ENCODE results near the gene SORBS2. TPM values are rescaled to one million over a fixed set of nuclear protein-coding genes. Genes with fewer than 3 reads are reported as not detected.

Gene SORBS2
- polyA plus RNA-seq, 1 donor from 2014 or later, result 46.0 TPM

DNA sequence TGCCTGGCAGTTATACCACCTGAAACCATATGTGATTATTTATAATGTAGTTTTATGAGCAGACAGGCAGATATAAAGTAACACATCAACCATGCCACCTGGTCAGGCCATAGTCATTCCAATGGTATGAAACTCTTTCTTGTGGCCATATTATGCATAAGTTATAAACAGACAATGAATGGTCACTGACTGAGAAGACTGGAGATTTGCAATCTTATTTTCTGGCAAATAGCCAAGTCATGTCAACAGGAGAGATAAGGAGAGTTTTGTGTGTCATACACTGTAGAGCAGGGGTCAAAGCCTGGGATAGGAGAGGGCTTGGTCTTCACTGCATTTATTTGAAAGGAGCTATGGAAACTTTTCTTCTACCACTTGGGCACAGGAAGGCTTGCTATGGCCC lies 29.5 kb downstream of the SORBS2 start:
- Histone ChIP-seq H3K27ac (ENCODE audit: low read length) (no peak overlapping the region), H3F3A (ENCODE audit: insufficient read depth, low read length, poor library complexity, severe bottlenecking) (no peaks in the 10 kb centered on the region), H3K79me2 (replicated peaks; ENCODE audit: insufficient read depth, low read length) (no peaks in the 10 kb centered on the region), H2AFZ (ENCODE audit: low read depth, low read length) (no peak overlapping the region), H3K4me2 (ENCODE audit: low read length) (no peak overlapping the region), H3K9ac (ENCODE audit: low read length) (no peak overlapping the region), H3K9me2 (ENCODE audit: insufficient read depth, low read length) (no peaks in the 10 kb centered on the region), H3K9me3 (ENCODE audit: low read length) (no peaks in the 10 kb centered on the region), H3K4me3 (ENCODE audit: low read length) (no peak overlapping the region), H3K36me3 (ENCODE audit: insufficient read depth, low read length) (peaks cover 6% of the 10 kb centered on the region), H3K27me3 (ENCODE audit: insufficient read depth, low read depth, low read length) (no peaks in the 10 kb centered on the region), H4K20me1 (ENCODE audit: insufficient read depth) (no peaks in the 10 kb centered on the region)
- TF ChIP-seq POLR2AphosphoS5 (IDR thresholded peaks at IDR 0.05) (no peak), EZH2 (IDR thresholded peaks at IDR 0.05; ENCODE audit: borderline replicate concordance, insufficient read depth, low read length, poor library complexity, severe bottlenecking) (no peak), RAD21 (conservative IDR thresholded peaks at IDR 0.05) (no peak), MXI1 (conservative IDR thresholded peaks at IDR 0.05; ENCODE audit: poor library complexity, severe bottlenecking) (no peak), SMC3 (conservative IDR thresholded peaks at IDR 0.05; ENCODE audit: poor library complexity) (no peak), TAF1 (IDR thresholded peaks at IDR 0.05; ENCODE audit: low read depth) (no peak), EP300 (conservative IDR thresholded peaks at IDR 0.05; ENCODE audit: poor library complexity, severe bottlenecking) (no peak)
- TF ChIP-seq, protein P1, sequence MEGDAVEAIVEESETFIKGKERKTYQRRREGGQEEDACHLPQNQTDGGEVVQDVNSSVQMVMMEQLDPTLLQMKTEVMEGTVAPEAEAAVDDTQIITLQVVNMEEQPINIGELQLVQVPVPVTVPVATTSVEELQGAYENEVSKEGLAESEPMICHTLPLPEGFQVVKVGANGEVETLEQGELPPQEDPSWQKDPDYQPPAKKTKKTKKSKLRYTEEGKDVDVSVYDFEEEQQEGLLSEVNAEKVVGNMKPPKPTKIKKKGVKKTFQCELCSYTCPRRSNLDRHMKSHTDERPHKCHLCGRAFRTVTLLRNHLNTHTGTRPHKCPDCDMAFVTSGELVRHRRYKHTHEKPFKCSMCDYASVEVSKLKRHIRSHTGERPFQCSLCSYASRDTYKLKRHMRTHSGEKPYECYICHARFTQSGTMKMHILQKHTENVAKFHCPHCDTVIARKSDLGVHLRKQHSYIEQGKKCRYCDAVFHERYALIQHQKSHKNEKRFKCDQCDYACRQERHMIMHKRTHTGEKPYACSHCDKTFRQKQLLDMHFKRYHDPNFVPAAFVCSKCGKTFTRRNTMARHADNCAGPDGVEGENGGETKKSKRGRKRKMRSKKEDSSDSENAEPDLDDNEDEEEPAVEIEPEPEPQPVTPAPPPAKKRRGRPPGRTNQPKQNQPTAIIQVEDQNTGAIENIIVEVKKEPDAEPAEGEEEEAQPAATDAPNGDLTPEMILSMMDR (IDR thresholded peaks at IDR 0.05; ENCODE audit: poor library complexity, severe bottlenecking), result no peak
- TF ChIP-seq, protein P2, sequence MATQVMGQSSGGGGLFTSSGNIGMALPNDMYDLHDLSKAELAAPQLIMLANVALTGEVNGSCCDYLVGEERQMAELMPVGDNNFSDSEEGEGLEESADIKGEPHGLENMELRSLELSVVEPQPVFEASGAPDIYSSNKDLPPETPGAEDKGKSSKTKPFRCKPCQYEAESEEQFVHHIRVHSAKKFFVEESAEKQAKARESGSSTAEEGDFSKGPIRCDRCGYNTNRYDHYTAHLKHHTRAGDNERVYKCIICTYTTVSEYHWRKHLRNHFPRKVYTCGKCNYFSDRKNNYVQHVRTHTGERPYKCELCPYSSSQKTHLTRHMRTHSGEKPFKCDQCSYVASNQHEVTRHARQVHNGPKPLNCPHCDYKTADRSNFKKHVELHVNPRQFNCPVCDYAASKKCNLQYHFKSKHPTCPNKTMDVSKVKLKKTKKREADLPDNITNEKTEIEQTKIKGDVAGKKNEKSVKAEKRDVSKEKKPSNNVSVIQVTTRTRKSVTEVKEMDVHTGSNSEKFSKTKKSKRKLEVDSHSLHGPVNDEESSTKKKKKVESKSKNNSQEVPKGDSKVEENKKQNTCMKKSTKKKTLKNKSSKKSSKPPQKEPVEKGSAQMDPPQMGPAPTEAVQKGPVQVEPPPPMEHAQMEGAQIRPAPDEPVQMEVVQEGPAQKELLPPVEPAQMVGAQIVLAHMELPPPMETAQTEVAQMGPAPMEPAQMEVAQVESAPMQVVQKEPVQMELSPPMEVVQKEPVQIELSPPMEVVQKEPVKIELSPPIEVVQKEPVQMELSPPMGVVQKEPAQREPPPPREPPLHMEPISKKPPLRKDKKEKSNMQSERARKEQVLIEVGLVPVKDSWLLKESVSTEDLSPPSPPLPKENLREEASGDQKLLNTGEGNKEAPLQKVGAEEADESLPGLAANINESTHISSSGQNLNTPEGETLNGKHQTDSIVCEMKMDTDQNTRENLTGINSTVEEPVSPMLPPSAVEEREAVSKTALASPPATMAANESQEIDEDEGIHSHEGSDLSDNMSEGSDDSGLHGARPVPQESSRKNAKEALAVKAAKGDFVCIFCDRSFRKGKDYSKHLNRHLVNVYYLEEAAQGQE (IDR thresholded peaks at IDR 0.05; ENCODE audit: borderline replicate concordance), result no peak

DNA sequence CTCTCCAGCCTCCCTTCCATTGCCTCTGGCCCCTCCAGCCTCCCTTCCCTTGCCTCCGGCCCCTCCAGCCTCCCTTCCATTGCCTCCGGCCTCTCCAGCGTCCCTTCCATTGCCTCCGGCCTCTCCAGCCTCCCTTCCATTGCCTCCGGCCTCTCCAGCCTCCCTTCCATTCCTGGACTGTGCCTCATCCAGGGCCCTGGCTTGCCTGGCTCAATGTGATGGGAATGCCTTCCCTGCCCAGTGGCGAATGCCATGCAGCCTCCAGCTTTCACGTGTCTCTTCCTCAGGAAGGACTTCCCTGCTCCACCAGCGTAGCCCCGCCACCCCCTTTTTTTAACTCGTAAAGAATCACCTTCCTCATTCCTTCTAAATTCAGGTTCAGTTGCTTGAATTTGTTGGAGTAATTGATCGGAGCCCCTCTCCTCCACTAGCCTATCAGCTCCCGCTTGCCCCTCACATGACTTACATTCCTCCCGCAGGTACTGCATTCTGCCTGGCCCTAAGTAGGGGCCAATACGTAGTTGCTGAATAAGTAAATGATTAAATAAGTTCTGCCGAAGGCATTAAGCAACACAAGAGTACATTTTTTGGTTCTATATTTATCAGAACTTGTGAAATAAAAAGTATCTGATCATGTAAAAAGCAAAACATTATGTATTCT lies 30.3 kb downstream of the SORBS2 start:
- Histone ChIP-seq H3K9ac (ENCODE audit: low read length) (no peak overlapping the region), H3K9me2 (ENCODE audit: insufficient read depth, low read length) (no peaks in the 10 kb centered on the region), H4K20me1 (ENCODE audit: insufficient read depth) (no peaks in the 10 kb centered on the region), H3K36me3 (ENCODE audit: insufficient read depth, low read length) (peaks cover 6% of the 10 kb centered on the region), H3K27me3 (ENCODE audit: insufficient read depth, low read depth, low read length) (no peaks in the 10 kb centered on the region), H3F3A (ENCODE audit: insufficient read depth, low read length, poor library complexity, severe bottlenecking) (no peaks in the 10 kb centered on the region), H3K4me3 (ENCODE audit: low read length) (no peak overlapping the region), H3K79me2 (replicated peaks; ENCODE audit: insufficient read depth, low read length) (no peaks in the 10 kb centered on the region), H3K9me3 (ENCODE audit: low read length) (no peaks in the 10 kb centered on the region), H2AFZ (ENCODE audit: low read depth, low read length) (no peak overlapping the region), H3K27ac (ENCODE audit: low read length) (no peak overlapping the region), H3K4me2 (ENCODE audit: low read length) (no peak overlapping the region)
- no peak for TF ChIP-seq TAF1 (IDR thresholded peaks at IDR 0.05; ENCODE audit: low read depth)
- TF ChIP-seq POLR2AphosphoS5 (IDR thresholded peaks at IDR 0.05), result no peak
- no peak for TF ChIP-seq EP300 (conservative IDR thresholded peaks at IDR 0.05; ENCODE audit: poor library complexity, severe bottlenecking)
- TF ChIP-seq RAD21 (conservative IDR thresholded peaks at IDR 0.05), result no peak
